Heart left ventricle (tissue), 13 donors: Measurements from ENCODE around the gene REXO5.

Experiments used
- POLR2A ChIP-seq, 2 donors: fragments of 450-650 bp; IDR thresholded peaks; one replicate each; pipeline ENCODE4 v1.6.1; 2017; ENCODE audit warnings: antibody characterized with exemption in 2 of 2, mild to moderate bottlenecking in 2 of 2, moderate library complexity in 2 of 2
- TF ChIP-seq, protein P1 (sequence below), 12 donors: fragments of 200-600 bp; sonication (generic) in 4 of 12; IDR thresholded peaks; one replicate each; pipeline versions ENCODE4 v1.5.0 to v1.8.0; 2018 to 2022; ENCODE audit warnings: antibody characterized with exemption in 12 of 12, mild to moderate bottlenecking in 5 of 12
- donor health status: ischemic (EF 13 %, LVEDD 7.1; RV severe dilation, severe dysfunction).
- donor health status: DM: no; HTN: yes; CAD: no.
- donor health status: DM: no; HTN: no; CAD: no.
- donor health status: ischemic (EF 25% LVEDD 6.9; RV normal size, moderate dysfunction).
- donor health status: ischemic (EF 25% LVEDD 5.7; RV mildly dilated, moderate dysfunction).
- donor health status: ischemic (EF 35%, LVEDD 5.7; RV mildly dilated, moderate dysfunction).
- donor health status: nonischemic (EF 11% LVEDD 7.7; RV severe dilation, severe dysfunction).
- donor health status: DM: yes; HTN: yes; CAD: no.
- donor health status: PGD.
- donor health status: ischemic (EF 29% LVEDD 5.4; RV normal size, mild dysfunction).
- donor health status: nonischemic (EF 23%, LVEDD 6.1; RV moderate dilation, normal function).

DNA sequence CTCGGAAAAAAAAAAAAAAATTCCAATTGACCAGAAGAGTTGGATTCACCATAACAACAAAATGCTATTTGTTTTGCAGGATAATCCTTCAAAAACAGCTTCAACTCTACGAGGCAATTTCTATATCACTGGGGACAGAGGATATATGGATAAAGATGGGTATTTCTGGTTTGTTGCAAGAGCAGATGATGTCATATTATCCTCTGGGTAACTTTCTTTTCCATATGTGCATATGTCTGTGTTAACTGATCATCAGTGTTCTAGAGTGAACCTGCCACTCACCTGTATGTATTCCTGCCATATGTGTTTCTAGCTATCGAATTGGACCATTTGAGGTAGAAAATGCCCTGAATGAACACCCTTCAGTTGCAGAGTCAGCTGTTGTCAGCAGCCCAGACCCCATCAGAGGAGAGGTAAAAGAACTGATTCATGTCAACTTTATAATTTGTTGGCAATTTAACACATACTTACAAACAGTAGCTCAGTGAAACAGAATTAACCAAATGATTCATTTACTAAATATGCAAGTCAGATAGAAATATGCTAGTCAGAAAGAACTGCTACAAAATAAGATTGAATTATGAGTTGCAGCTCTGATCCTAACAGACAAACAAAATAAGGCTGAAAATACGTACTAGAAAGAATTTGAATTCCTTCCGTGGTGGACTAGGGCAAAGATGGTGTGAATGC lies 14.3 kb upstream of the REXO5 start:
- no peak for TF ChIP-seq POLR2A (IDR thresholded peaks at IDR 0.05)
- TF ChIP-seq, protein P1, sequence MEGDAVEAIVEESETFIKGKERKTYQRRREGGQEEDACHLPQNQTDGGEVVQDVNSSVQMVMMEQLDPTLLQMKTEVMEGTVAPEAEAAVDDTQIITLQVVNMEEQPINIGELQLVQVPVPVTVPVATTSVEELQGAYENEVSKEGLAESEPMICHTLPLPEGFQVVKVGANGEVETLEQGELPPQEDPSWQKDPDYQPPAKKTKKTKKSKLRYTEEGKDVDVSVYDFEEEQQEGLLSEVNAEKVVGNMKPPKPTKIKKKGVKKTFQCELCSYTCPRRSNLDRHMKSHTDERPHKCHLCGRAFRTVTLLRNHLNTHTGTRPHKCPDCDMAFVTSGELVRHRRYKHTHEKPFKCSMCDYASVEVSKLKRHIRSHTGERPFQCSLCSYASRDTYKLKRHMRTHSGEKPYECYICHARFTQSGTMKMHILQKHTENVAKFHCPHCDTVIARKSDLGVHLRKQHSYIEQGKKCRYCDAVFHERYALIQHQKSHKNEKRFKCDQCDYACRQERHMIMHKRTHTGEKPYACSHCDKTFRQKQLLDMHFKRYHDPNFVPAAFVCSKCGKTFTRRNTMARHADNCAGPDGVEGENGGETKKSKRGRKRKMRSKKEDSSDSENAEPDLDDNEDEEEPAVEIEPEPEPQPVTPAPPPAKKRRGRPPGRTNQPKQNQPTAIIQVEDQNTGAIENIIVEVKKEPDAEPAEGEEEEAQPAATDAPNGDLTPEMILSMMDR (IDR thresholded peaks at IDR 0.05) = no peak
